ENCODE data around the gene SLC5A6. TPM values are rescaled to one million over a fixed set of nuclear protein-coding genes. Genes with fewer than 3 reads are reported as not detected.

The SLC5A6 gene
- total and polyA plus RNA-seq, 3 experiments from 2014 or later = 21.0 to 110 (median 109) TPM

- Histone ChIP-seq H3K4me1 (ENCODE audit: insufficient read depth, low read length) (no peaks in the 10 kb centered on the region), H3K9me3 (ENCODE audit: low read length) (no peaks in the 10 kb centered on the region), H3K27ac (ENCODE audit: low read depth, low read length) (no peak overlapping the region), H3K27me3 (ENCODE audit: insufficient read depth, low read length, poor library complexity, severe bottlenecking) (no peaks in the 10 kb centered on the region), H3K4me3 (ENCODE audit: low read length) (no peak overlapping the region), H3K36me3 (ENCODE audit: insufficient read depth, low read length) (no peaks in the 10 kb centered on the region)
- ChIA-PET CTCF (interaction anchor here (1.7 kb wide), 1 partner anchor 10 kb away, joined by 6 read pairs; no protein-coding TSS in a partner anchor), POLR2A (no interaction called here)
- no peak overlapping the region for H3K27ac Mint-ChIP-seq
- no peak for DNase-seq
- no peaks in the 10 kb centered on the region for H3K9me3 Mint-ChIP-seq
- no peak overlapping the region for H3K4me3 Mint-ChIP-seq
- peaks cover 3 to 7% of the 10 kb centered on the region in 2 donors for H3K27me3 Mint-ChIP-seq
- no peaks in the 10 kb centered on the region for H3K36me3 Mint-ChIP-seq
- no peaks in the 10 kb centered on the region for H3K4me1 Mint-ChIP-seq
Observed at GRCh38 chr2:27160191-27160590, 51.9 kb downstream of the SLC5A6 start.

DNA sequence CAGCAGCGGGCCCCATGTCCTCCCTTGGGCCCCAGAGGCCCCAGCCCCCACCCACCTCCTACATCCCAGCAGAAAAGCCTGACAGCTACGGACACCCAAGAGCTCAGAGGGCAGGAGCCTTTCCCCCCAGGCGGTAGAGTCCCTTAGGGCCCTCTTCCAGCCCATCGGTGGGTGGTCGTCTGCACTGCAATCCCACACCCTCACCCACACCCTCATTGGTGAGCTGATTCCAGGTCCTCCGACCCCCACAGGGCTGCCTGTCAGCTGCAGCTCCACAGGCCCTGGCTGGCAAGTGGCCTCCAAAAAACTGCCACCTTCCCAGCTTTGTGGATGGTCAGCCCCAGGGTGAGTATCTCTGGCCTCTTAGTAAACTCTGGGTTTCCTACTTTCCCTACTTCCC, 52.8 kb downstream of the SLC5A6 start:
- H3K4me1 Mint-ChIP-seq = no peaks in the 10 kb centered on the region
- H3K27me3 Mint-ChIP-seq = peaks cover 3 to 7% of the 10 kb centered on the region in 2 donors
- no peak for DNase-seq
- no peak overlapping the region for H3K27ac ChIP-seq (ENCODE audit: low read depth, low read length)
- POLR2A ChIA-PET = no interaction called here
- H3K36me3 Mint-ChIP-seq = no peaks in the 10 kb centered on the region
- peak overlapping the region in 1 of 8 donors; percentile 94 for H3K27ac Mint-ChIP-seq
- H3K27me3 ChIP-seq (ENCODE audit: insufficient read depth, low read length, poor library complexity, severe bottlenecking) = no peaks in the 10 kb centered on the region
- no peak overlapping the region for H3K4me3 ChIP-seq (ENCODE audit: low read length)
- no peaks in the 10 kb centered on the region for H3K36me3 ChIP-seq (ENCODE audit: insufficient read depth, low read length)
- no peak overlapping the region for H3K4me3 Mint-ChIP-seq
- no peaks in the 10 kb centered on the region for H3K9me3 ChIP-seq (ENCODE audit: low read length)
- no peaks in the 10 kb centered on the region for H3K4me1 ChIP-seq (ENCODE audit: insufficient read depth, low read length)
- CTCF ChIA-PET = no interaction called here
- no peaks in the 10 kb centered on the region for H3K9me3 Mint-ChIP-seq

DNA sequence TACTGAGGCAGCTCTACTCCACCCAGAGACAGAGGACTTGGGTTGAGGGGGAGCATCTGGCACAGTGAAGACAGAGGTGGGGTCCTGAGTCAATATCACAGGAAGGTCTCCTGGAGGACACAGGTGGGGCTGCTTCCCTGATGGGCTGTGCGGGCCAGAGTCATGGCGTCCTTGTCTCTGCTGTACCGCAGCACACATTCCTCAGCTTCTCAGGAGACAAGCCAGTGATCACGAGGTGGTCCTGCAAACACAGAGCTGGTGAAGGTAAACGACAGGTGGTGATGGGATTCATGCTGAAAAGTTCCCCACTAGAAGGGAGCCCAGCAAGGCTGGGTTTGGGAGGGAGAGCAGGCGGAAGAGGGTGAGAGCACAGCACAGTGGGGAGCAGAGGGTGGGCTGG, 53.6 kb downstream of the SLC5A6 start:
- Histone ChIP-seq H3K36me3 (ENCODE audit: insufficient read depth, low read length) (no peaks in the 10 kb centered on the region), H3K4me1 (ENCODE audit: insufficient read depth, low read length) (no peaks in the 10 kb centered on the region), H3K4me3 (ENCODE audit: low read length) (no peak overlapping the region), H3K27me3 (ENCODE audit: insufficient read depth, low read length, poor library complexity, severe bottlenecking) (no peaks in the 10 kb centered on the region), H3K27ac (ENCODE audit: low read depth, low read length) (no peak overlapping the region), H3K9me3 (ENCODE audit: low read length) (no peaks in the 10 kb centered on the region)
- H3K9me3 Mint-ChIP-seq = no peaks in the 10 kb centered on the region
- CTCF ChIA-PET = interaction anchor here (0.7 kb wide), 1 partner anchor 121 kb away, joined by 3 read pairs; no protein-coding TSS in a partner anchor
- H3K4me1 Mint-ChIP-seq = no peaks in the 10 kb centered on the region
- H3K4me3 Mint-ChIP-seq = no peak overlapping the region
- POLR2A ChIA-PET = no interaction called here
- H3K27me3 Mint-ChIP-seq = peaks cover 8 to 10% of the 10 kb centered on the region in 2 donors
- no peaks in the 10 kb centered on the region for H3K36me3 Mint-ChIP-seq
- no peak overlapping the region for H3K27ac Mint-ChIP-seq
- DNase-seq = no peak

DNA sequence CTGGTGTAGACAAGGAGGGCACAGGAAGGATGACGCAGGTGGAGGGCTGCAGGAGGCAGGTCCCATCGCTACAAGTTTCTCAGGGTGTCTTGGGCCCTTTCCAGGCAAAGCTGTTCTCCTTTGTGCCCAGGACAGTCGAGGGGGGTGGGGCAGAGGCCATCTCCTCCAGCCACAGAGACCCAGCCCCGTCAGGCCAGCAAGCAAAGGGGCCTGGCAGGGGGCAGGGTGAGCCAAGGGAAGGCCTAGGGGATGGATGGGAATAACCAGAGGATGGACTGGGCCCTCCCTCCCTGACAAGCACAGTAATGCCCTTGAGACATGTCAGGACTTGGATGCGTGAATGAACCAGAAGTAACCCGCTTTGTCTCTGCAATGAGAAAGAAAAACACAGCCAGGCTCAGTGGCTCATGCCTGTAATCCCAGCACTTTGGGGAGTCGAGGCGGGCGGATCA, 57.0 kb downstream of the SLC5A6 start:
- CTCF ChIA-PET = no interaction called here
- H3K36me3 ChIP-seq (ENCODE audit: insufficient read depth, low read length) = no peaks in the 10 kb centered on the region
- Mint-ChIP-seq H3K27me3 (peaks cover 6 to 12% of the 10 kb centered on the region in 2 donors), H3K9me3 (no peaks in the 10 kb centered on the region), H3K4me1 (no peaks in the 10 kb centered on the region), H3K27ac (no peak overlapping the region), H3K4me3 (no peak overlapping the region), H3K36me3 (no peaks in the 10 kb centered on the region)
- H3K4me1 ChIP-seq (ENCODE audit: insufficient read depth, low read length) = no peaks in the 10 kb centered on the region
- H3K27me3 ChIP-seq (ENCODE audit: insufficient read depth, low read length, poor library complexity, severe bottlenecking) = no peaks in the 10 kb centered on the region
- H3K27ac ChIP-seq (ENCODE audit: low read depth, low read length) = no peak overlapping the region
- POLR2A ChIA-PET = no interaction called here
- no peak overlapping the region for H3K4me3 ChIP-seq (ENCODE audit: low read length)
- no peak for DNase-seq
- no peaks in the 10 kb centered on the region for H3K9me3 ChIP-seq (ENCODE audit: low read length)

GRCh38 chr2:27154488-27154887, 57.6 kb downstream of the SLC5A6 start:
- H3K4me1 ChIP-seq (ENCODE audit: insufficient read depth, low read length) = no peaks in the 10 kb centered on the region
- no peaks in the 10 kb centered on the region for H3K36me3 ChIP-seq (ENCODE audit: insufficient read depth, low read length)
- no peak for DNase-seq
- ChIA-PET CTCF (no interaction called here), POLR2A (no interaction called here)
- Mint-ChIP-seq H3K27ac (peak overlapping the region in 1 of 8 donors; percentile 74), H3K36me3 (no peaks in the 10 kb centered on the region), H3K9me3 (no peaks in the 10 kb centered on the region), H3K4me3 (no peak overlapping the region), H3K4me1 (no peaks in the 10 kb centered on the region), H3K27me3 (peaks cover 6 to 12% of the 10 kb centered on the region in 2 donors)
- H3K4me3 ChIP-seq (ENCODE audit: low read length) = no peak overlapping the region
- H3K27me3 ChIP-seq (ENCODE audit: insufficient read depth, low read length, poor library complexity, severe bottlenecking) = no peaks in the 10 kb centered on the region
- no peaks in the 10 kb centered on the region for H3K9me3 ChIP-seq (ENCODE audit: low read length)
- H3K27ac ChIP-seq (ENCODE audit: low read depth, low read length) = no peak overlapping the region

DNA sequence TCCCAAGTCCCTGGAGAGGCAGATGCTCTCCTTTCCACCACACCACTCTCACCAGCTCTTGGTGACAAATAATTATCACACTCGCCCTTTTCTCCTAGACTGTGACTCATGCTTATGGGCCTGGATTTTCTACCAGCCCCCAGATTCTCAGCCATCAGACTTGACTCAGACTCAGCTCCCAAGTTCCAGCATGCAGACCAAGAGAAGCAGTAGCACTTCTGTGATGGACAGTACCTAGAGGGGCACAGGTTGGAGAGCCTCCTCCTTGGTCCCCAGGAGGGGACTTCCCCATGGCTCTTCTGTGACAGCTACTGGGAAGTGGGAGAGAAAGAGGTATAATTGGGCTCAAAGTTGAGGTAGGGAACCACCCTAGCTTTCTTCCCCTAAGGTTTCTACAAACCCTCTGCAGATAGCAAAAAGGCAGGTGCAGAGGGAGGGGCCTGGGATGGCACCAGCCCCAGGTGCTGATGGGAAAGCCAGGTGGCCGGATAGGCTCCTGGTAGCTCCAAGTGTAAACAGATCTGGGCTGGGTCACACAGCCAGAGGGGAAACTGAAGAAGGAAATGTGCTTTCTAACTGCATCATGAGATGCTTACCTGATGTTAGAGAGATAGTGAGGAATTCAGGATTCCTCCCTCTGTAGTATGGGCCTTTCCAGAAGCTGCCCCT, 59.1 kb downstream of the SLC5A6 start:
- ChIA-PET CTCF (interaction anchor here (1.4 kb wide), 1 partner anchor 127 kb away, joined by 6 read pairs; no protein-coding TSS in a partner anchor), POLR2A (no interaction called here)
- Histone ChIP-seq H3K4me1 (ENCODE audit: insufficient read depth, low read length) (no peaks in the 10 kb centered on the region), H3K27me3 (ENCODE audit: insufficient read depth, low read length, poor library complexity, severe bottlenecking) (no peaks in the 10 kb centered on the region), H3K36me3 (ENCODE audit: insufficient read depth, low read length) (no peaks in the 10 kb centered on the region), H3K27ac (ENCODE audit: low read depth, low read length) (no peak overlapping the region), H3K9me3 (ENCODE audit: low read length) (no peaks in the 10 kb centered on the region), H3K4me3 (ENCODE audit: low read length) (no peak overlapping the region)
- H3K27me3 Mint-ChIP-seq = peaks cover 7 to 14% of the 10 kb centered on the region in 2 donors
- H3K4me3 Mint-ChIP-seq = no peak overlapping the region
- no peaks in the 10 kb centered on the region for H3K36me3 Mint-ChIP-seq
- H3K27ac Mint-ChIP-seq = peak overlapping the region in 1 of 8 donors; percentile 17
- no peak for DNase-seq
- no peaks in the 10 kb centered on the region for H3K9me3 Mint-ChIP-seq
- H3K4me1 Mint-ChIP-seq = no peaks in the 10 kb centered on the region

DNA sequence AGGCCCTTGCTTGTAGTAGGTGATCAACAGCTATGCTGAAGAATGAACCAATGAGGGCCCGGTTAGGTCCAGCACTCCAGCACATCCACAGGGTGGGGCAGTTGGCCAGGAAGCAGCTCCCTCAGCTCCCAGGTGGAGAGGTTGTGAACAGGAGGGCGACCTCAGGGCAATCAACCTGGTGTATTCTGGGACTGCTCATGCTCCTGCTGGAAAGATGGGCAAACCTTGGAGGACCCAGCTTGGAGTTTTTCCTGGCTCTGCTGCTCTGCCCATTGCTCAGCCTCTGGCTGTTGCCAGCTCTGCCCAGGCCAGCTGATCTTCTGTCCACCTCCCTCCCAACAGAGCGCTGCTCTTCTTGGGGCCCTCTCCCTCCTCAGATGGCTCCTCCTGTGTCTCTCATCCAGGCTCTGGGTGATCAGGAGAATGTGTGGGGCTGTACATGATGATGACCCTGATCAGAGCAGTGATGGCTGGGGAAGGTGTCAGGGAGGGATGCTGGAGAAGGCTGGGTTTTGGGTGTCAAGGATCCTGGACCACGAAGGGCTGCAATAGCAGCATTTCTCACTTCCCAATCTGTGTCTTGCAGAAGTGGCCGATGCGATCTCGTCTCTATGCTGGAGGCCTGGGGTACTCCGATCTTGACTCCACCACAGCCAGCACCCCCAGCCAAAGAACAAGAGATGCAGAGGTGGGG, 59.8 kb downstream of the SLC5A6 start:
- Mint-ChIP-seq H3K27ac (peak overlapping the region in 1 of 8 donors; percentile 90), H3K4me1 (no peaks in the 10 kb centered on the region), H3K27me3 (peaks cover 9 to 16% of the 10 kb centered on the region in 2 donors), H3K4me3 (no peak overlapping the region), H3K36me3 (no peaks in the 10 kb centered on the region), H3K9me3 (no peaks in the 10 kb centered on the region)
- ChIA-PET POLR2A (no interaction called here), CTCF (interaction anchor here (1.1 to 1.4 kb wide), 3 partner anchors 39 to 127 kb away, joined by 3 to 6 read pairs (median 3); no protein-coding TSS in a partner anchor)
- H3K4me3 ChIP-seq (ENCODE audit: low read length) = no peak overlapping the region
- H3K27me3 ChIP-seq (ENCODE audit: insufficient read depth, low read length, poor library complexity, severe bottlenecking) = no peaks in the 10 kb centered on the region
- no peak for DNase-seq
- H3K36me3 ChIP-seq (ENCODE audit: insufficient read depth, low read length) = no peaks in the 10 kb centered on the region
- H3K27ac ChIP-seq (ENCODE audit: low read depth, low read length) = no peak overlapping the region
- H3K4me1 ChIP-seq (ENCODE audit: insufficient read depth, low read length) = no peaks in the 10 kb centered on the region
- H3K9me3 ChIP-seq (ENCODE audit: low read length) = no peaks in the 10 kb centered on the region

GRCh38 chr2:27150639-27151230, 61.3 kb downstream of the SLC5A6 start:
- Histone ChIP-seq H3K27me3 (ENCODE audit: insufficient read depth, low read length, poor library complexity, severe bottlenecking) (no peaks in the 10 kb centered on the region), H3K4me3 (ENCODE audit: low read length) (no peak overlapping the region), H3K9me3 (ENCODE audit: low read length) (no peaks in the 10 kb centered on the region), H3K27ac (ENCODE audit: low read depth, low read length) (no peak overlapping the region), H3K4me1 (ENCODE audit: insufficient read depth, low read length) (no peaks in the 10 kb centered on the region), H3K36me3 (ENCODE audit: insufficient read depth, low read length) (no peaks in the 10 kb centered on the region)
- no peak overlapping the region for H3K27ac Mint-ChIP-seq
- POLR2A ChIA-PET = no interaction called here
- no peaks in the 10 kb centered on the region for H3K4me1 Mint-ChIP-seq
- H3K36me3 Mint-ChIP-seq = no peaks in the 10 kb centered on the region
- no peak for DNase-seq
- no peak overlapping the region for H3K4me3 Mint-ChIP-seq
- H3K9me3 Mint-ChIP-seq = no peaks in the 10 kb centered on the region
- CTCF ChIA-PET = interaction anchor here (1.3 kb wide), 1 partner anchor 123 kb away, joined by 3 read pairs; no protein-coding TSS in a partner anchor
- peaks cover 13 to 21% of the 10 kb centered on the region in 2 donors for H3K27me3 Mint-ChIP-seq
